ENCODE results near the gene FAIM2.
A peak's percentile ranks its signal among the peaks of the same experiment; 100 is the strongest.
"Not testable (repeated sequence)": the region's sequence is repeated elsewhere in the genome, so short reads cannot be mapped to it uniquely, and the experiment has no call there.

FAIM2 gene

GRCh38 chr12:49875115-49875720 lies 28.5 kb downstream of the FAIM2 start:
- no peak for DNase-seq

- DNase-seq = no peak
These were observed 29.4 kb downstream of the FAIM2 start for GRCh38 chr12:49874142-49874897.

- DNase-seq = no peak
These were observed 30.3 kb downstream of the FAIM2 start for GRCh38 chr12:49873361-49873934.

DNA sequence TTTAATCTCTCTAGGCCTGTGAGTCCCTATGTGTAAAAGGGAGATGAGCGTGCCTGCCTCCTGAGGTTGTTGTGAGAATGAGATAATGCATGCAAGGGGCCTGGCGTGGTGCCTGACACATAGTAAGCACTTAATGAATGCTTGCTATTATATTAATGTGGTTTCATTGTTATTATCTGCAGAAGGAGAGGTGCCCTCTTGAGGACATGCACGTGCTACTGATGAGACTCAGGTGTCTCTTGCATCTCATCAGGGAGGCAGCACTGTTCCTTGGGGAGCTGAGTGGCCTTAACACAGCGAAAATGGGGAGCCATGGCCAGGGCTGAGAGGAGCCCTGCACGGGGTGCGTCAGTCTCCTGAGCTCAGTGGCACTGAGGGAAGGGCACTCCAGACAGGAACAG lies 30.9 kb downstream of the FAIM2 start:
- no peak for DNase-seq

DNA sequence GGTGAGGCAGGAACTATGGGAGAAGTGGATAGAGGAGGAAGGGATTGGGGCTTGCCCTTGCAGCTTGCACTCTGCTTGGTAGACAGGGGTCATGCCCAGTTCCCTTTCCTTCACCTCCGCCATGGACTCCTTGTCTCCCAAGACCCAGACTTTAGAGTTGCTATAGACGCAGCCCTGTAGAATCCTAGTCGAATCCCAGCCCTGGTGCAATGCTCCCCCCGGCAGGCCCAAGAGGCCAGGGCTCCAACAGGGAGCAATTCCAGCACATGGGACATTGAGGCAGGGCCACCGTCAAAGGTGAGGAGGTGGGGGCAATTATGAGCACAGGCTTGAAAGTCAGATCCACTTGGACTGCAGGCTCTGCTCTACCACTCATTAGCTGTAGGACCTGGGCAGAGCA lies 31.3 kb downstream of the FAIM2 start:
- no peak for DNase-seq

DNA sequence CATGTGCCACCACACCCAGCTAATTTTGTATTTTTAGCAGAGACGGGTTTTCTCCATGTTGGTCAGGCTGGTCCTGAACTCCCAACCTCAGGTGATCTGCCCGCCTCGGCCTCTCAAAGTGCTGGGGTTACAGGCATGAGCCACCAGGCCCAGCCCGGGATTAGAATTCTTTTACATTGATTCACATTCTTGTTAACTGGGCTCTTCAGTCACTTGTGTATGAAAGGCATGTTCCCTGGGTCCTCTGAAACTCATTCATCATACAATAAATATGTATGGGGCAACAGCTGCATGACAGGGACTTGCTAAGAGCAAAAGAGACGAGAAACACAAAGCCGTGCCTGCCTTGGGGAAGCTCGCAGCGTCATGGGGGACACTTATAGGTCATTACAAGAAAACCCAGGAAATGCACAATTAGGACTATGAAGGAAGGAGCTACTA lies 31.9 kb downstream of the FAIM2 start:
- not testable (repeated sequence) for DNase-seq

DNA sequence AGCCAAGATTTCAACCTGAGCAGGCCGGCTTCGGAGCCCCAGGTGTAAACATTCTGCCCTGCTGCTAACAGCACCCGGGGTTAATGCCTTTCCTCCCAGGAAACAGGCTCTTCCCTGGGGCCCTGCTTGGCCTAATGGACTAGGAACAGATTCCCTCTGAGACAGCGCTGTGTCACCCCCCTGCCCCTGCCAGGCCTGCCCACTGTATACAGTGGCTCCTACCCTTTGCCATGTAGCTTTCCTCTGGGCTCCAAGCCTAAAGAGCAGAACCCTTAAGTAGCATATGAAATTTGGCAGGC lies 32.5 kb downstream of the FAIM2 start:
- no peak for DNase-seq

GRCh38 chr12:49870501-49871262 lies 33.0 kb downstream of the FAIM2 start:
- no peak for DNase-seq

DNA sequence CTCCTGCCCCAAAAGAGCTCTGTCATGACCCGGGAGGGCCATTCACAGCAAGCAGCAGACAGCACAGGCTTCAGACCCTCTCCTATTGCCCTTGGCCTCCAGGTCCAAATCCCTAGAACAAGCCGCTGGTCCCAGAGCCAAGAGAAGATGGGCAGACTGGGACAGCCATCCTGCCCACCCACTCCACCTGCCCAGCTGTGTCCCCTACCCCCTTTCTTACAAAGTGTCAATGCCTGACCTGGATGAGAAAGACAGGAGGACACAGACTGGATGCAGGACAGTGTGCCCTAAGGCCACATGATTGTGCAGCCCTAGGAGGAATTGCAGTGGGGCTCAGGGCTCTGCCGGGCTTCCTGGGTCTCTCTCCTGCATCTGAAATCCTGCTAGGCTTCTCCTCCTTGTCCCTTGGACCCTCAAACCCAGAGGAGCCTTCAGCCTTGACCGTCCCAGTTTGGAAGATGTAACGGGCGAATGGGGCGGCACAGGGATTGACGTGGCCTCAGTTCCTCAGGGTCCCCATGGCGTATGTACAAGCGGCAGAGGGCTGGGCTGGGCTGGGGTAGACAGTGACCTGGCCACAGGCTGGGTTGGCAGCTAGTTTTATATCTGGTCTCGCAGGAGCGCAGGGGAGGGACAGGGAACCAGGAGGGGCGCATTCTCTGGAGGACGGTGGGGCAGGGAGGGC lies 33.7 kb downstream of the FAIM2 start:
- DNase-seq = no peak

DNA sequence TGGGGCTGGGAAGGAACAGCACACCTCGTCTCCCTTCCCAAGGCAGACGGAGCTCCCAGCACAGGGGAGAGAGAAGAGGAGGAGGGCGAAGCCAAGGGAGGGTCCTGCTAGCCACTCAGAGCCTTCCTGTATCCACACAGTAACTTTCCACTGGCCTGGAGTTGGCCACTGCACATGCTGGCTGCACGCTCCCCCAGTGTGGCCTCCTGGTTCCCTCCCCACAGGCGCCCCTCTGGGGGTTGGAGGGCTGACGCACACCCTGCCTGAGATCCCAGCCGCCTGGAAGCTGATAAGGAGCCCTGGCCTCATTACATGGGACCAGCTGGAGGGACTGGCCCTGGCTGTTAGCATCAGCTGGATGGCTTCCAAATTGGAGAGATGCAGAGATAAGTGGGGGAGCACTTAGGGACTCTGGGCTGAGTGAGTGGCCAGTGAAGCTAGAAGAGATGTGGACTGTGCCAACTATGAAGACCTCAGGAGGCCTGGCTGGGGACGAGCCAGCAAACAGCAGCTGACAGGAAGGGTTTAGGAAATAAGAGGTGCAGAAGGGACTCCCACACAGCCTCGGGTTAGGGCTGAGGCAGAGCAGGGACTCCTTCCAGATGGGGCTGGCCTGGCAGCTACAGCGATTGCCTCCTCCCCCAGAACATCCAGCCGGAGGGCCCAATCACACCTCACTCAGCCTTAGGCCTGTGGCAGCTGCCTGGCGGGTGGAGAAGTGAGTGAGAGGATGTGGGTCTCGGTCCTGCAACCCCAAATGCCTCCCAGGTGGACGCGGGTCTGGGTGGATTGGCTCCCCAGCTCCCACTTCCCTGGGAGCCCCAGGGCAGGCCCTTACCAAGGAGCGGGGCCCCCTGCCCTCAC lies 34.5 kb downstream of the FAIM2 start:
- peak; percentile 97 for DNase-seq

GRCh38 chr12:49868449-49868848 lies 35.3 kb downstream of the FAIM2 start:
- no peak for DNase-seq

DNA sequence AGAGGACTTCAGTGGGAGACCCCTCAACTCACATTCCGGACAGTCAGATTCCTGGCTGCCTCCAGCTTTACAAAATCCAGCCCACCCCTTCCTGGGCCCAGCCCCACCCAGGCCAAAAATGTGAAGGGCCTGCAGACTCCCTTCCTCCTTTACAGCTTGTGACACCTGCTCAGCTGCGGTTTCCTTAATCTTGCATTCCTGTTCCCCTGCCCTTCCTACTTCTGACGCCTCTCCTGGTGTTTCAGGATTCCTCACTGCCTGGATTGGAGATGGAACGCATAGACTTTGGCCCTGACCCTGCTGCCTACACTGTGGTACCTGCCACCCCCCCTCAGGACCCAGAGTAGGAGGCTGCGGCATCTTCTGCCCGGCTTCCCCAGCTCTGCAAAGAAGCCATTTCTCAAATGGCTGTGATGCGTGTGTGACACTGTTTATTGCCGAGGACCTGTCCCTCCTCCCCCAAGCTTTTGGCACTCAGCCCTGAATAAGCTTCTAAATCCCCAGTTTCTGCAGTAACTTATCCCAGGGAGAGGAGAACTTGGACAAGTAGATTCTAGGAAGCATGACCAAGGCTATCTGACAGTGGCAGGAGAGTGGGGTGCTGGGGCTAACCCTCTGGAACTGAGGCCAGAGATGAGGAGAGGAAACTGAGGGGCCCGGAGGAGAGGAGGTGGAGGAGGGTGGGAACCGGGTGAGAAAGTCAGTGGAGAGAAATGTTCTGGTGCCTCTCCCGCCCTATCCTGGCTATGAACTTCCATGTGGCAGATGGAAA lies 35.9 kb downstream of the FAIM2 start:
- no peak for DNase-seq

GRCh38 chr12:49866859-49867569 lies 36.7 kb downstream of the FAIM2 start:
- peak; percentile 42 for DNase-seq

GRCh38 chr12:49865782-49866135 lies 37.9 kb downstream of the FAIM2 start:
- DNase-seq = no peak

DNA sequence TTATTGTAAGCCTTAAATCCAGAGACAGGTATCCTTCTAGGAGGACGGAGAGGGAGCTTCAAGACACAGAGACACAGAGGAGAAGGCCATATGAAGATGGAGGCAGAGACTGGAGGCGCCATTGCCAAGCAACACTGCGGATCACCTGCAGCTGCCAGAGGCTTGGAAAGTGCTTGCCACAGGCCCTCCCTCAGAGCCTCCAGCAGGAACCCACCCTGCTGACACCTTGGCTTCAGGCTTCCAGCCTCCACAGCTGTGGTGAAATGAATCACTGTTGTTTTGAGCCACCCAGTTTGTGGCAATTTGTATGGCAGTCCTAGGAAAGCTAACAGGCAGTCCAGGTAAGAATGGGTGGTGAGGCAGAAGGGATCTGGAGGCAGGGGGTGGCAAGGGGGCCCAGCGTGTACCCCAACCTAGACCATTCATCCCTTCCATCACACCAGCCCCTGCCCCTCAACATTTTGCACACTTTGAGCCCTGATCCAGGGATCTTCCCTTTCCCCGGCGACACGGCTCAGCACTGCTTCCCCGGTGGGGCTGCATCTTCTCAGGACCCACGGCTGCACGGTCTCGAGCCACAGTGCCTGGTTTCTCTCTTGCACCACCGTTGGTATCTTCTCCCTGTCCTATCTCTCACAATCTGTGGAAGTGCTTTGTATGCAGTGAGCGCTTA lies 38.5 kb downstream of the FAIM2 start:
- DNase-seq = no peak

DNA sequence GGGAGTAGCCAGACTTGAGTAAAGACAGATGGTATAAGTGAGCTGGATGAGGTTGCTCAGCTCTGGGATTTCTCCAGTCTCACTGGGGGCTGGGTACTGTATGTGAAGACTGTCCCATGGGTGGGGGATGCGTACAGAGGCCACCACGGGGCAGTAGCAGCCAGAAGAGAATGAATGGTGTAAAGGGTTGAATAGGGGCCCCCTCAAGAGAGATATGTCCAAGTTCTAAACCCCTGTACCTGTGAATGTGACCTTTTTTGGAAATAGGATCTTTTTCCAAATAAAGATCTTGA lies 39.0 kb downstream of the FAIM2 start:
- DNase-seq = no peak

DNA sequence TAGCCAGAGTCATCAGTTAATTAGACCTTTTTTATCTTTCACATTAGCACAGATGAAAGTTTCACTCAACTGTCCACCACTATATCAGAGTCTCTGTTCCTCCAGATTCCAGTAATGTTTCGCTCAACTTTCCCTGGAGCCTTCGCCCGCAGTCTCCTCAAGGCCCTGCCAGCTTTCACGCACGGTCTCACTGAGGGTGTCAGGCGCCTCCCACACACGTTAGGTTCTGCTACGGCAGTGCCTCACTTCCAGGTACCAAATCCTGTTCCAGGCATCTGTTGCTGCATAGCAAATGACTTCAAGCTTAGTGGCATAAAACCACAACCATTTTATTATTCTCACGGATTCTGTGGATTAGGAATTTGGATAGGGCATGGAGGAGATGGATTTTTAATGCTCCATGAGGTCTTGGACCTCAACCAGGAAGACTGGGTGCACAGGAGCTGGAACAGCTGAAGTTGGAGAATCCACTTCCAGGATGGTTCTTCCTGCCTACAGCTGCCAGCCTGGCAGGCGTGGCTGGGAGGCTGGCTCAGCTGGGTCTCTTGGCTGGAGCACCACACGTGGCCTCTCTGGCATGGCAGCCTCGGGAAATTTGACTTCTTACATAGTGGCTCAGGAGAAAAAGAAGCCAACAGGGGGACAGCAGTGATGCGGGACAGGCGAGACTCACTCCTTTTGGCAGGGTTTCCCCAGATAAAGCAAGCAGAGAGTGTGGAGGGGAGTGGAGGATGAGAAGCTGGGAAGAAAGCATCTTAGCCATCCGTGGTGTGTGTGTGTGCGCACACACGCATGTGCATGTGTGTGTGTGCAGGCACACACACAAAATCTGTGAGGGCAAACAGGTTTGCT lies 39.5 kb downstream of the FAIM2 start:
- DNase-seq = no peak

- DNase-seq = not testable (repeated sequence)
These were observed 42.8 kb downstream of the FAIM2 start for GRCh38 chr12:49860921-49861320.

GRCh38 chr12:49855890-49856289 lies 47.8 kb downstream of the FAIM2 start:
- not testable (repeated sequence) for DNase-seq

Measured in NCI-H1092 treated with DMSO at 0.1 percent for 48 hours (cell line).